ENCODE results near the gene MSI2.

DNA sequence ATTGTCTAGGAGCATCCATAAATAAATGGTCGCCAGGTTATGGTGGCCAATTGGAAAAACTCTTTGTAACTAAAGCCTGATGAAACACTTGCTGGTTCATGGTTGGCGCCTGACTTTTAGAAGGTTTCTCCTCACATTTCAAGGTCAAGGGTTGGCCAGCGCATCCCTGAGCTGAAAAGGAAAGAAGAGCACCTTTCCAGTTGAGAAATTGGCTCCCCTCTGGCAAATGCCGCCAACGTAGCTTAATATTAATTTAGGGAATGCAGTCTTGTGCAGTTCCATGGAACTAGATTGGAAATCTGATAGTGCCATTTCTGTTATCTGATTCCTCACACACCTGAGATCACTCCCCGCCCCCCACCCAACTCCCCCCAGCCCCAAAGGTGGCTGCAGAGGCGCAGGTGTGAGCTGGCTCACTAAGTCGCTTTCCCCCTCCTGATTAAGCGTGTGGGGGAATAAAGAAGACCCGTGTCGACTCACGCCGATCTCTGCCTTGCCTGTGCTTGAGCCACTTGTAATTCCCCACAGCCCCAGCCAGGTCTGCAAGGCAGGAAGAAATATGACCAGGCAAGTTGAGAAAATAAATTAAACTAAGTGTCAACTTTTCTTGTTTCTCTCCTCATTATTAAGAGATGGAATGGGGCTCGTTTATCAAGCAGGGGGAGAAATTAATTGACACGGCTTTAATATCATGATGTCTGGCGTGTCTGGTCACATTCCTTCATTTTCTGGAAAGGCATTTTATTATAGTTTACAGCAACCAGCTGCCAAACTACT is 331.1 kb downstream of the MSI2 start:
- TF ChIP-seq YY1 (IDR thresholded peaks at IDR 0.05; ENCODE audit: insufficient read depth, insufficient read length) (no peak), ZNF274 (IDR thresholded peaks at IDR 0.05; ENCODE audit: low read depth, low read length) (no peak), SUZ12 (IDR thresholded peaks at IDR 0.05; ENCODE audit: extremely low read depth, insufficient read depth, insufficient read length) (no peak)
